Gastrocnemius medialis (tissue), 4 donors: ENCODE results near the gene SCGB1D2. TPM values are rescaled to one million over a fixed set of nuclear protein-coding genes. Genes with fewer than 3 reads are reported as not detected.
"Not testable (repeated sequence)": the region's sequence is repeated elsewhere in the genome, so short reads cannot be mapped to it uniquely, and the experiment has no call there.

Experiments
- ATAC-seq, 2 donors: fragments of 150-250 bp; one replicate each; pipeline ENCODE4 v1.9.1; 2016
- DNase-seq, 2 donors: peaks; one replicate each; pipeline ENCODE4 v3.0.0-alpha.2; 2019
- H3K27ac ChIP-seq, 4 donors: fragments of 200-600 bp; sonication (generic); 1 replicate in 1 of 4; 2 replicates in 3 of 4; pipeline ENCODE4 v1.5.1; 2016 to 2018; ENCODE audit warnings: mild to moderate bottlenecking in 2 of 4, moderate library complexity in 1 of 4
- H3K27me3 ChIP-seq, 3 donors: fragments of 200-600 bp; sonication (generic) in 2 of 3; 1 replicate in 1 of 3; 2 replicates in 2 of 3; pipeline versions ENCODE4 v1.5.1 to v1.6.0; 2016 to 2019; ENCODE audit warnings: mild to moderate bottlenecking in 1 of 3, moderate library complexity in 1 of 3
- H3K36me3 ChIP-seq, 2 donors: fragments of 200-600 bp; sonication (generic) in 1 of 2; one replicate each; pipeline ENCODE4 v1.5.1; 2017 to 2018
- H3K4me1 ChIP-seq, 2 donors: fragments of 200-600 bp; sonication (generic) in 1 of 2; one replicate each; pipeline ENCODE4 v1.5.1; 2016 to 2017; ENCODE audit warnings: mild to moderate bottlenecking in 2 of 2
- H3K4me3 ChIP-seq, 4 donors: fragments of 200-600 bp; sonication (generic) in 3 of 4; 1 replicate in 1 of 4; 2 replicates in 3 of 4; pipeline ENCODE4 v1.5.1; 2016 to 2019; ENCODE audit warnings: mild to moderate bottlenecking in 2 of 4
- H3K9me3 ChIP-seq, 3 donors: fragments of 200-600 bp; sonication (generic) in 2 of 3; 1 replicate in 1 of 3; 2 replicates in 2 of 3; pipeline ENCODE4 v1.5.1; 2016 to 2019
- POLR2A ChIP-seq, 2 donors: fragments of 450-650 bp; IDR thresholded peaks; one replicate each; pipeline ENCODE4 v1.6.1; 2017; ENCODE audit warnings: antibody characterized with exemption in 2 of 2, mild to moderate bottlenecking in 2 of 2, moderate library complexity in 2 of 2
- in situ Hi-C, 4 donors: fragments of 200-750 bp; cut with MboI; loops; one replicate each; pipeline versions ENCODE4 v1.15.0 to v1.8.0; 2017; ENCODE audit warnings: low sequenced_read_pairs in 4 of 4
- intact Hi-C: fragments of 100-400 bp; cut with DNase I; formaldehyde crosslinking; loops from one replicate; pipeline ENCODE4 v1.15.1; 2023; ENCODE audit warnings: low total_unique reads
- total RNA-seq, 4 donors: library from RNA; depleted of rRNA; stranded (reverse); fragments of >200 nt; gene quantifications; one replicate each; pipeline versions ENCODE4 v1.1.0 to v1.2.3, GENCODE V29; 2016
- TF ChIP-seq, protein P1 (sequence below), 5 experiments: fragments of 450-650 bp in 3 of 5; fragments of 200-600 bp in 2 of 5; sonication (generic) in 2 of 5; IDR thresholded peaks in 4 of 5; conservative IDR thresholded peaks in 1 of 5; 1 replicate in 4 of 5; 2 replicates in 1 of 5; pipeline ENCODE4 v1.5.1; 2016 to 2019; ENCODE audit warnings: antibody characterized with exemption in 5 of 5, mild to moderate bottlenecking in 3 of 5, moderate library complexity in 3 of 5

Gene SCGB1D2
- total RNA-seq, 4 donors from 2014 or later = 2.2 to 3.0 TPM; not detected in 2

DNA sequence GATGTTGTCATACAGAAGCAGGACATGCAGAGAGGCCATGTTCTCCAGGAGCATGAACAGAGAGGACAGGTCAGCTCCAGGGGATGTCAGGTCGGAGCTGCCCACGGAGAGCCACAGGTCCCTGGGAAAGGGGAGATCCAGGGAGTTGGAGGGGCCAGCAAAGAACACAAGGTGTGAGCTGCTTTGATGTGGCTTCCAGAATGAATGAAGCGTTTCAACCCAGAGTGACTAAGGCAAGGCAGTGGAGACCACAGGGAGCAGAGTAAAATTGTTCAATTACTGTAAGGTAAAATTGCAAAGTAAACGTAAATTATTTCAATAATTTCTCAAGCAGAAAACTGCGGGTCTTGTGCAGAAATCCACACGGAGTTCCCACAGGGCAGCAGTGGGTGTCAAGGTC lies 39.1 kb upstream of the SCGB1D2 start:
- in situ Hi-C loops = no loop called here
- Histone ChIP-seq H3K27me3 (no peaks in the 10 kb centered on the region), H3K9me3 (no peaks in the 10 kb centered on the region), H3K36me3 (no peaks in the 10 kb centered on the region), H3K27ac (no peak overlapping the region), H3K4me3 (no peak overlapping the region), H3K4me1 (no peaks in the 10 kb centered on the region)
- intact Hi-C loops = no loop called here
- ATAC-seq = no peak
- TF ChIP-seq, protein P1, sequence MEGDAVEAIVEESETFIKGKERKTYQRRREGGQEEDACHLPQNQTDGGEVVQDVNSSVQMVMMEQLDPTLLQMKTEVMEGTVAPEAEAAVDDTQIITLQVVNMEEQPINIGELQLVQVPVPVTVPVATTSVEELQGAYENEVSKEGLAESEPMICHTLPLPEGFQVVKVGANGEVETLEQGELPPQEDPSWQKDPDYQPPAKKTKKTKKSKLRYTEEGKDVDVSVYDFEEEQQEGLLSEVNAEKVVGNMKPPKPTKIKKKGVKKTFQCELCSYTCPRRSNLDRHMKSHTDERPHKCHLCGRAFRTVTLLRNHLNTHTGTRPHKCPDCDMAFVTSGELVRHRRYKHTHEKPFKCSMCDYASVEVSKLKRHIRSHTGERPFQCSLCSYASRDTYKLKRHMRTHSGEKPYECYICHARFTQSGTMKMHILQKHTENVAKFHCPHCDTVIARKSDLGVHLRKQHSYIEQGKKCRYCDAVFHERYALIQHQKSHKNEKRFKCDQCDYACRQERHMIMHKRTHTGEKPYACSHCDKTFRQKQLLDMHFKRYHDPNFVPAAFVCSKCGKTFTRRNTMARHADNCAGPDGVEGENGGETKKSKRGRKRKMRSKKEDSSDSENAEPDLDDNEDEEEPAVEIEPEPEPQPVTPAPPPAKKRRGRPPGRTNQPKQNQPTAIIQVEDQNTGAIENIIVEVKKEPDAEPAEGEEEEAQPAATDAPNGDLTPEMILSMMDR (IDR thresholded peaks at IDR 0.05 in 4 of 5, conservative IDR thresholded peaks at IDR 0.05 in 1 of 5) = no peak
- no peak for TF ChIP-seq POLR2A (IDR thresholded peaks at IDR 0.05)
- no peak for DNase-seq

GRCh38 chr11:62204430-62204829 lies 37.6 kb upstream of the SCGB1D2 start:
- in situ Hi-C loops (no loop called here), intact Hi-C loops (no loop called here)
- ATAC-seq (no peak), DNase-seq (no peak)
- TF ChIP-seq, protein P1 (IDR thresholded peaks at IDR 0.05 in 4 of 5, conservative IDR thresholded peaks at IDR 0.05 in 1 of 5) = no peak
- TF ChIP-seq POLR2A (IDR thresholded peaks at IDR 0.05) = no peak
- Histone ChIP-seq H3K27me3 (no peaks in the 10 kb centered on the region), H3K4me1 (no peaks in the 10 kb centered on the region), H3K27ac (no peak overlapping the region), H3K36me3 (no peaks in the 10 kb centered on the region), H3K4me3 (no peak overlapping the region), H3K9me3 (no peaks in the 10 kb centered on the region)

DNA sequence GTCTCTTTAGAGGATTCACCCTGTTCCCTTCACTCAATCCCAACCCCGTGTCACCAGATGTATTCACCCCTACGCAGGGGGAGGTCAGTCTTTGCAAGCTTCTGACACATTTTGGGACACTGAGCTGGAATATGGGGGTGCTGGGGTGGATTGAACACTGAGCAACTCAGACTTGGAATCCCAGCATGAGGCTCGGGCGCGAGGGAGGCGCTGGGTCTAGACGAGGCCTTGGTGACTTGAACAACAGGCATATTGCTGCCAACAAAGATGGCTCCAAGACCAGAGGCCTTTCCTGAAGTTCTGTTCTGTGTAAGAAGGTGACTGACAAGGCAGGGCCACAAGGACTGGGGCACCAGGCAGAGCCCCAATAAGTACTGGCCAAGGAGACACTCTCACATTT lies 36.6 kb upstream of the SCGB1D2 start:
- Histone ChIP-seq H3K27ac (no peak overlapping the region), H3K27me3 (no peaks in the 10 kb centered on the region), H3K4me1 (no peaks in the 10 kb centered on the region), H3K4me3 (no peak overlapping the region), H3K36me3 (no peaks in the 10 kb centered on the region), H3K9me3 (no peaks in the 10 kb centered on the region)
- in situ Hi-C loops (no loop called here), intact Hi-C loops (no loop called here)
- DNase-seq = no peak
- TF ChIP-seq, protein P1 (IDR thresholded peaks at IDR 0.05 in 4 of 5, conservative IDR thresholded peaks at IDR 0.05 in 1 of 5) = no peak
- TF ChIP-seq POLR2A (IDR thresholded peaks at IDR 0.05) = no peak
- ATAC-seq = no peak

DNA sequence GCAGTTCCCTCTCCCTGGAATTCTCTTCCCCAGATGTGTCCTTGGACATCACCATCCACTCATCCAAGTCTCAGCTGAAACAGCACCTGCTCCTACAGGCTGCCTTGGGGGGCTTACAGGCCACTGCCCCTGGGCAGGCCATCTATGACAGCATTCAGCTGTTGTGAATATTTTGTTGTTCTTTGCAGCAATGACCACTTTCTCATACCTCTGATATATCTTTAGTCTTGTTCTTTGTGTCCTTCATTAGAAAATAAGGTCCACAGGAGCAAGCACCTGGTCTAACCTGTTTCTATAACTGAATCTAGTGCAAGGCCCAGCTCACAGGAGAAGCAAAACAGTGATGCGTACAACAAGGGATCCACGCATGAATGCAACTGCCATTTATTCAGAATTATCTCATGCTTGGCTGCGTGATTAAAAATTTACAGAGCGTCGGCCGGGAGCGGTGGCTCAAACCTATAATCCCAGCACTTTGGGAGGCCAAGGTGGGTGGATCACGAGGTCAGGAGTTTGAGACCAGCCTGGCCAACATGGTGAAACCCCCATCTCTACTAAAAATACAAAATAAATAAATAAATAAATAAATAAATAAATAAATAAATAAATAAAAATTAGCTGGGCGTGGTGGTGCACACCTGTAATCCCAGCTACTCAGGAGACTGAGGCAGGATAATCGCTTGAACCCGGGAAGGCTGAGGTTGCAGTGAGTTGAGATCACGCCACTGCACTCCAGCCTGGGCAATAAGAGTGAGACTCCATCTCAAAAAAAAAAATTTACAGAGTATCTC lies 35.6 kb upstream of the SCGB1D2 start:
- H3K36me3 ChIP-seq, DNase-seq, H3K27me3 ChIP-seq, ATAC-seq, H3K4me3 ChIP-seq, H3K9me3 ChIP-seq, H3K4me1 ChIP-seq, in situ Hi-C loops, H3K27ac ChIP-seq, intact Hi-C loops: not testable (repeated sequence)

GRCh38 chr11:62208785-62209144 lies 33.3 kb upstream of the SCGB1D2 start:
- Histone ChIP-seq H3K4me1 (no peaks in the 10 kb centered on the region), H3K36me3 (no peaks in the 10 kb centered on the region), H3K27me3 (no peaks in the 10 kb centered on the region), H3K9me3 (no peaks in the 10 kb centered on the region), H3K27ac (no peak overlapping the region), H3K4me3 (no peak overlapping the region)
- in situ Hi-C loops = no loop called here
- TF ChIP-seq POLR2A (IDR thresholded peaks at IDR 0.05) = no peak
- TF ChIP-seq, protein P1 (IDR thresholded peaks at IDR 0.05 in 4 of 5, conservative IDR thresholded peaks at IDR 0.05 in 1 of 5) = no peak
- no peak for ATAC-seq
- DNase-seq = no peak
- intact Hi-C loops = no loop called here
